ENCODE results near the gene CSNK2A3. TPM values are rescaled to one million over a fixed set of nuclear protein-coding genes. Genes with fewer than 3 reads are reported as not detected.
A peak's percentile ranks its signal among the peaks of the same experiment; 100 is the strongest.

CSNK2A3 gene
- total RNA-seq, 1 donor from 2014 or later: 0.52 TPM

DNA sequence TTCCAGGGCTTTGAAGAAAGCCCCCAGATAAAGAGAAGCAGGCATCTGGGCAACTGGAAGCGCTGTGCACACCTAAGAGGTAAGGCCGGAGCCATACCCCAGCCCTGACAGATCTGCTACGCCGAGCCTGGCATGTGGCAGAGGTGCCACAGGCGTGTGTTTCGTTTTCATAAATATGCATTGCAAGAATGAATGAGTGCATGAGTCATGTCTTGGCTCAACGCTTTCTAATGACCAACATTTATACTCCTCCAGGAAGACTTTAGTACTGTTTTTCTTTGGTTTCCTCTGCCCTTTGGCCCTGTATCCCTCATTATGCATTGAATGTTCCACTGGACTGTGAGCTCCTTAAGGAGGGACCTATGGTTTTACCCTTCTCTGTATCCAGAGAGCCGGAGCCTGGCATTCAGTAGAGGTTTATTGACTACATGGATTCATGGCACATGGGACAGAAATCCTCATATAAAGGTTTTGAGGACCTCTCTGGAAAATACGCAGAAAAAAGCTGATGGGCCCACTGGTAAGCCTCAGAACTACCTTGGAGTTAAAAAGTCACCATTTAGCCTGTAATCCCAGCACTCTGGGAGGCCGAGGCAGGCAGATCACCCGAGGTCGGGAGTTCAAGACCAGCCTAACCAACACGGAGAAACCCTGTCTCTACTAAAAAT, 38.9 kb upstream of the CSNK2A3 start:
- Histone ChIP-seq H3K9me3 (ENCODE audit: control insufficient read depth in 3 of 3, low read length in 3 of 3) (no peaks in the 10 kb centered on the region), H3K4me1 (ENCODE audit: control insufficient read depth in 3 of 3, insufficient read depth in 3 of 3, low read length in 3 of 3) (peaks cover 6 to 16% (median 14%) of the 10 kb centered on the region in 3 donors), H3K36me3 (ENCODE audit: control insufficient read depth in 3 of 3, insufficient read depth in 3 of 3, low read length in 3 of 3) (peaks cover 0 to 4% (median 0%) of the 10 kb centered on the region in 3 donors), H3K27me3 (ENCODE audit: control insufficient read depth in 3 of 3, insufficient read depth in 3 of 3, low read length in 3 of 3) (no peaks in the 10 kb centered on the region), H3K9ac (ENCODE audit: low read depth in 1 of 3, low read length in 3 of 3) (no peak overlapping the region), H3K4me3 (ENCODE audit: low read length in 3 of 3) (no peak overlapping the region), H3K27ac (ENCODE audit: low read depth, low read length) (no peak overlapping the region)

DNA sequence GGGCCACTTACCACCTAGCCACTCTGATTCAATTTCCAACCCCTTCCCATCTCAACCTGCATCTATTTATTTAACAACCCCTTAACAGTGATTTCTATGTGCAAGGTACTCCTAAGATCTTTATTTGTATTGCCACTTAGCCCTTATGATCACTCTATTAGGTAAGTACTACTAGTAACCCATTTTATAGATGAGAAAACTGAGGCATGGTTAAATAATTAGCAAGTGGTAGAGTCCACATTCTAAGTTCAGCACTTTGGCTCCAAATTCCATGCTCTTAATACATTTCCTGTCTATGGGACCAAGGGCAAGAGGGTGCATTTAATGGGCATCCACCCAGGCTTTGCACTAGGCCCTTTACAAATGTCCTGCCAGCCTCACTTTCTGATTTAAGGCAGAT, 38.1 kb upstream of the CSNK2A3 start:
- Histone ChIP-seq H3K9ac (ENCODE audit: low read depth in 1 of 3, low read length in 3 of 3) (no peak overlapping the region), H3K36me3 (ENCODE audit: control insufficient read depth in 3 of 3, insufficient read depth in 3 of 3, low read length in 3 of 3) (peaks cover 0 to 4% (median 0%) of the 10 kb centered on the region in 3 donors), H3K4me1 (ENCODE audit: control insufficient read depth in 3 of 3, insufficient read depth in 3 of 3, low read length in 3 of 3) (peaks cover 5 to 16% (median 14%) of the 10 kb centered on the region in 3 donors), H3K4me3 (ENCODE audit: low read length in 3 of 3) (no peak overlapping the region), H3K9me3 (ENCODE audit: control insufficient read depth in 3 of 3, low read length in 3 of 3) (no peaks in the 10 kb centered on the region), H3K27ac (ENCODE audit: low read depth, low read length) (no peak overlapping the region), H3K27me3 (ENCODE audit: control insufficient read depth in 3 of 3, insufficient read depth in 3 of 3, low read length in 3 of 3) (no peaks in the 10 kb centered on the region)

DNA sequence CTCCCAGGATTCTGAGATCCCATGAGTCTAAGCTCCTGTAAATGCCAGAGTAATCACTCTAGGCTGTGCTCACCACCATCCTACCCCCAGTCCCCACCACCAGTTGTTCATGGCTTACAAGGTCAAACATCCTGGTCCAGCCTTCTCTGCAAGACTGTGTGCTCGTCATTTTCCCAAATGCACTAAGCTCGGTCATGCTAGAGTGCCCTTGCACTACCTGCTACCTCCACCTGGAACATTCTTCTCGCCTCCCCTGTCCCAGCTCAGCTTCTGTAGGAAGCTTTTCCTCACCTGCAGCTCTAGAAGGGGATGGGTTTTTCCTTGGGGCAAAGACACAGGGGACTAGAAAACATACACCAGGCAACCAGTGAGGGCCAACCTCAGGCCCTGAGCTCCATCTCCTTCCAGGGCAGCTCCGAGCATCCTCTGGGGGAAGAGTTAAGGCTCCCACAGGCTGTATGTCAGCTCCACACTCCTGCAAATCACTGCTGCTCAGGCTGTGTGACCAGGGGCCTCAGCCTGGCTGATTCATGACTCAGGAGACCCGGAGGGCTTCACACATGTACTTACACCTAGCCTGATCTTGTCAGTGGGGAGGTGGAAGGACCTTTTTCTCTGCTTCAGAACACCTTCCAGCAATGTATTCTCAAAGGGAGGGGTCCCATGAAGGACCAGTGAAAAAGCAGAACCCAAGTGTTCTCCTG, 37.2 kb upstream of the CSNK2A3 start:
- Histone ChIP-seq H3K9me3 (ENCODE audit: control insufficient read depth in 3 of 3, low read length in 3 of 3) (no peaks in the 10 kb centered on the region), H3K27me3 (ENCODE audit: control insufficient read depth in 3 of 3, insufficient read depth in 3 of 3, low read length in 3 of 3) (no peaks in the 10 kb centered on the region), H3K27ac (ENCODE audit: low read depth, low read length) (no peak overlapping the region), H3K9ac (ENCODE audit: low read depth in 1 of 3, low read length in 3 of 3) (no peak overlapping the region), H3K36me3 (ENCODE audit: control insufficient read depth in 3 of 3, insufficient read depth in 3 of 3, low read length in 3 of 3) (peaks cover 0 to 2% (median 0%) of the 10 kb centered on the region in 3 donors), H3K4me1 (ENCODE audit: control insufficient read depth in 3 of 3, insufficient read depth in 3 of 3, low read length in 3 of 3) (peaks cover 3 to 16% (median 14%) of the 10 kb centered on the region in 3 donors), H3K4me3 (ENCODE audit: low read length in 3 of 3) (no peak overlapping the region)

DNA sequence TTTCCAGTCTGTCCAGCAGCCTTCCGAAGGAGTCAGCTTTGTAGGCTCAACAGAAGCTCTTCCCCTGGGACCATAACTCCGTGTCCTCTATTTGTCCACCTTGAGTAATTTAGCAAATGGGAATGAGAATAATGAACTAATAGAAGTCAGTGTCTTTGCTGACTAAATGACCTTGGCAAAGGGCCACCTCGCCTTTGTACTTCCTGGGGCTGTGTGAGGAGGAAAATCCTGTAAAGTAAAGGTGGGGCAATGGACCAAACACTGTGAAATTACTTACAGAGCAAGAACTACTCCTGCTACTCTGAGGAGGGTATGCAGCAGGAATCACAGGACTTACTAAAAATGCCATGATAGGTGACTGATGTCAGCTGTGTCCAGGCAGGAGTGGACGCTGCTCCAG, 36.2 kb upstream of the CSNK2A3 start:
- no peaks in the 10 kb centered on the region for H3K9me3 ChIP-seq (ENCODE audit: control insufficient read depth in 3 of 3, low read length in 3 of 3)
- H3K36me3 ChIP-seq (ENCODE audit: control insufficient read depth in 3 of 3, insufficient read depth in 3 of 3, low read length in 3 of 3): no peaks in the 10 kb centered on the region
- H3K27ac ChIP-seq (ENCODE audit: low read depth, low read length): no peak overlapping the region
- H3K9ac ChIP-seq (ENCODE audit: low read depth in 1 of 3, low read length in 3 of 3): no peak overlapping the region
- H3K4me3 ChIP-seq (ENCODE audit: low read length in 3 of 3): no peak overlapping the region
- peaks cover 3 to 16% (median 14%) of the 10 kb centered on the region in 3 donors for H3K4me1 ChIP-seq (ENCODE audit: control insufficient read depth in 3 of 3, insufficient read depth in 3 of 3, low read length in 3 of 3)
- H3K27me3 ChIP-seq (ENCODE audit: control insufficient read depth in 3 of 3, insufficient read depth in 3 of 3, low read length in 3 of 3): no peaks in the 10 kb centered on the region

DNA sequence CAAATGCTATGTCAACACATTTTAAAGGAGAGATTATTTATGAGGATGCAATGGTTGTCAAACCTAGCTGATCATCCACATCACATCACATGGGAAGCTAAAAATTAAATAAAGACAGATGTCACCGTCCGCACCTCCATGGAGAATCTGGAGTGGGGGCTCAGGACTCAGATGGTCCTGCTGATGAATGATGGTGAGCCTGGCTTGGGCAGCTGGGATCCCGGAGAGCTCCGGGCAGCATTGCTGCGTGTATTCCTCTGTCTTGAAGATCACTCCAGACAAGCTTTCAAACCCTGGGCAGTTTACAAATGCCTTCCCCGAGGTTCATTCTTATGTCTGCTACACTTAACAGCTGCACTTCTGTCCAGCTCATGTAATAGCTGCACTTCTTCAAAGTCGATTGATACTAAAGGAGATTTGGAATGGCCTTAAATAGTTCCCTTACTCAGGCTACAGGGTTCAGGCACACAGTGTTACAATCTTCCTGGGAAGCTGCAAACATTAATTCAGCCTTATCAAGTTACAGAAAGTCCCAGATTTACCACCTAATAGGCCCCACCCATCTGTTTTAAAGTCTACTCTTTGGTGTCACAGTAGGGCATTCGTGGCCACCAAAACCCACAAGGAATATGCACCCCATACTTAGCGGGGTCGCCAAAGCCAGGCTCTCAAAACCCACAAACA, 34.7 kb upstream of the CSNK2A3 start:
- H3K9ac ChIP-seq (ENCODE audit: low read depth in 1 of 3, low read length in 3 of 3): peak overlapping the region in 1 of 3 donors; percentile 2
- peaks cover 3 to 16% (median 14%) of the 10 kb centered on the region in 3 donors for H3K4me1 ChIP-seq (ENCODE audit: control insufficient read depth in 3 of 3, insufficient read depth in 3 of 3, low read length in 3 of 3)
- no peak overlapping the region for H3K27ac ChIP-seq (ENCODE audit: low read depth, low read length)
- H3K4me3 ChIP-seq (ENCODE audit: low read length in 3 of 3): no peak overlapping the region
- no peaks in the 10 kb centered on the region for H3K9me3 ChIP-seq (ENCODE audit: control insufficient read depth in 3 of 3, low read length in 3 of 3)
- no peaks in the 10 kb centered on the region for H3K27me3 ChIP-seq (ENCODE audit: control insufficient read depth in 3 of 3, insufficient read depth in 3 of 3, low read length in 3 of 3)
- no peaks in the 10 kb centered on the region for H3K36me3 ChIP-seq (ENCODE audit: control insufficient read depth in 3 of 3, insufficient read depth in 3 of 3, low read length in 3 of 3)

DNA sequence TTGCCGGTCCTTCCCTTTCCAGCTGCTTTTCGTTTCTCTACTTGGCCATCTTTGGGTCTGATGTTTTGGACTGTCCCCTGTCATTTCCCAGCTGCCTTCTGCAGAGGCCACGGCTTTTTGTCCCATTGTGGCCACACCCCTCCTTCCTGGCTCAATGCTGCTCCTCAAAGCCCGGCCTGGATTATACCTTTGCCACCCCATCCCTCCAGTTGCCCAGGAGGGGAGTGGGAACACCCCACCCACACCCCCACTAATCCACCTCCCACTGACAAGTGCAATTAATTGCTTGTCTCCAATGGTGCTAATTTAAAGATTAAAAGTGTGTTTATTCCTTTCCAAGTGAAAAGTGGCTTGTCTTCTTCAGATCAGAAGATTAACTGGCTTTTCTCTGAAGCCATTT, 34.2 kb upstream of the CSNK2A3 start:
- Histone ChIP-seq H3K36me3 (ENCODE audit: control insufficient read depth in 3 of 3, insufficient read depth in 3 of 3, low read length in 3 of 3) (no peaks in the 10 kb centered on the region), H3K4me3 (ENCODE audit: low read length in 3 of 3) (no peak overlapping the region), H3K27me3 (ENCODE audit: control insufficient read depth in 3 of 3, insufficient read depth in 3 of 3, low read length in 3 of 3) (no peaks in the 10 kb centered on the region), H3K9me3 (ENCODE audit: control insufficient read depth in 3 of 3, low read length in 3 of 3) (no peaks in the 10 kb centered on the region), H3K27ac (ENCODE audit: low read depth, low read length) (no peak overlapping the region), H3K9ac (ENCODE audit: low read depth in 1 of 3, low read length in 3 of 3) (no peak overlapping the region), H3K4me1 (ENCODE audit: control insufficient read depth in 3 of 3, insufficient read depth in 3 of 3, low read length in 3 of 3) (peaks cover 3 to 16% (median 14%) of the 10 kb centered on the region in 3 donors)

DNA sequence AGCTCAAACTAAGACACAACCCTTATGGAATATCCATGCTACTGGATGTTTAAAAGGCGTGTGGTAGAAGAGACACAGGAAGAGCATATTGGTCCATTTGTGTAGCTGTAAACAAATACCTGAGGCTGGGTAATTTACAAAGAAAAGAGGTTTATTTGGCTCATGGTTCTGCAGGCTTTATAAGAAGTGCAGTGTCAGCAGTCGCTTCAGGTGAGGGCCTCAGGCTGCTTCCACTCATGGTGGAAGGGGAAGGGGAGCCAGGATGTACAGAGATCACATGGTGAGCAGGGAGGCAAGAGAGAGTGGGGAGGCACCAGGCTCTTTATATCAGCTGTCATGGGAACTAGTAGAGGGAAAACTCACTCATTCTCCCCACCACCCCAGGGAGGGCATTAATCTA, 31.8 kb upstream of the CSNK2A3 start:
- Histone ChIP-seq H3K27ac (ENCODE audit: low read depth, low read length) (no peak overlapping the region), H3K36me3 (ENCODE audit: control insufficient read depth in 3 of 3, insufficient read depth in 3 of 3, low read length in 3 of 3) (no peaks in the 10 kb centered on the region), H3K4me1 (ENCODE audit: control insufficient read depth in 3 of 3, insufficient read depth in 3 of 3, low read length in 3 of 3) (peaks cover 0 to 16% (median 9%) of the 10 kb centered on the region in 3 donors), H3K9ac (ENCODE audit: low read depth in 1 of 3, low read length in 3 of 3) (no peak overlapping the region), H3K27me3 (ENCODE audit: control insufficient read depth in 3 of 3, insufficient read depth in 3 of 3, low read length in 3 of 3) (no peaks in the 10 kb centered on the region), H3K4me3 (ENCODE audit: low read length in 3 of 3) (no peak overlapping the region), H3K9me3 (ENCODE audit: control insufficient read depth in 3 of 3, low read length in 3 of 3) (no peaks in the 10 kb centered on the region)

DNA sequence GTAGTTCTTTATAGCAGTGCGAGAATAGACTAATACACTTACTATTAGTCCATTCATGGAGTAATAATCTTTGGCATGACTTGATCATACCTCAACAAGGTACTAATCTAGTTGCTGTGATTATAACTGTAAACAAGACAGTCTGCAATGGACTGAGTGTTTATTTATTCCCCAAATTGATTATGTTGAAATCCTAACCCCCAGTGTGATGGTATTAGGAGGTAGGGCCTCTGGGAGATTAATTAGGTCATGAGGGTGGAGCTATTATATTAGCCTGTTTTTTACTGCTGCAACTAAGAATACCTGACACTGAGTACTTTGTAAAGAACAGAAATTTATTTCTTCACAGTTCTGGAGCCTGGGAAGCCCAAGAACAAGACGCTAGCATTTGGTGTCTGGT, 30.9 kb upstream of the CSNK2A3 start:
- Histone ChIP-seq H3K4me3 (ENCODE audit: low read length in 3 of 3) (no peak overlapping the region), H3K9ac (ENCODE audit: low read depth in 1 of 3, low read length in 3 of 3) (no peak overlapping the region), H3K4me1 (ENCODE audit: control insufficient read depth in 3 of 3, insufficient read depth in 3 of 3, low read length in 3 of 3) (peaks cover 0 to 13% (median 9%) of the 10 kb centered on the region in 3 donors), H3K36me3 (ENCODE audit: control insufficient read depth in 3 of 3, insufficient read depth in 3 of 3, low read length in 3 of 3) (no peaks in the 10 kb centered on the region), H3K27ac (ENCODE audit: low read depth, low read length) (no peak overlapping the region), H3K27me3 (ENCODE audit: control insufficient read depth in 3 of 3, insufficient read depth in 3 of 3, low read length in 3 of 3) (no peaks in the 10 kb centered on the region), H3K9me3 (ENCODE audit: control insufficient read depth in 3 of 3, low read length in 3 of 3) (no peaks in the 10 kb centered on the region)

DNA sequence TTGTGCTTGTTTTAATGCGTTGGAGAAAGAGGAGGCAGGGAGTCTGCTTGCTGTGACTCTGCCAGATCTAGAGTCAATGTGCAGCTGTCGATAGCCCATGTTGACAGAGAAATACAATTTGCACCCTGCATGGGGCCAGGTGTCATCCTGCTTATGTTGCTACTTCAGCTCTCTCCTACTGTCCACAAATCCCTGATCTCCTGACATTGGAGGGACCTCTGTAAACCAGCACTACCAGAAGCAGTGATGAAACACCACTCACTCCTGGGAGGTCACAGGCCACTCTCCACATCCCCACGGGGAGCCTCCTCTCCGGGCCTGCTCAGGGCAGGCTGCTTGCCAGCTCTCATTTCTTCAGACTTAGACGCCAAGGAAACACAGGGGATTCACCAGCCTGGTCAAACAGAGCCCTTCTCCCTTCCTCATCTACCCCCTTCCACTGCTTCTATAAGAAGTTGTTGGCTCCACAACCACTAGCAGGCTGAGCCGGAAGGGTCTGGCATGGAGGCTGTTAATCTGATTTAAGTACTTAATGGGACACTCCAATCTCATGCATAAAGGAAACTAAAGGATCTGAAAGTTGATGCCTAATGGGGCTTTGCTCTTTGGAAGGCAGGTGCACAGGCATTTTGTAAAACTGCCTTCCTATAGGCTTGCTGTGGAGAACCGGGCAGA, 29.9 kb upstream of the CSNK2A3 start:
- H3K27ac ChIP-seq (ENCODE audit: low read depth, low read length): no peak overlapping the region
- no peak overlapping the region for H3K4me3 ChIP-seq (ENCODE audit: low read length in 3 of 3)
- H3K4me1 ChIP-seq (ENCODE audit: control insufficient read depth in 3 of 3, insufficient read depth in 3 of 3, low read length in 3 of 3): peaks cover 0 to 11% (median 6%) of the 10 kb centered on the region in 3 donors

More for the DNA sequence above, 29.9 kb upstream of the CSNK2A3 start:
- Histone ChIP-seq H3K9ac (ENCODE audit: low read depth in 1 of 3, low read length in 3 of 3) (no peak overlapping the region), H3K9me3 (ENCODE audit: control insufficient read depth in 3 of 3, low read length in 3 of 3) (no peaks in the 10 kb centered on the region), H3K36me3 (ENCODE audit: control insufficient read depth in 3 of 3, insufficient read depth in 3 of 3, low read length in 3 of 3) (no peaks in the 10 kb centered on the region), H3K27me3 (ENCODE audit: control insufficient read depth in 3 of 3, insufficient read depth in 3 of 3, low read length in 3 of 3) (no peaks in the 10 kb centered on the region)
